Measurements from ENCODE around the gene POLRMT.
"Not testable (repeated sequence)": the region's sequence is repeated elsewhere in the genome, so short reads cannot be mapped to it uniquely, and the experiment has no call there.

POLRMT gene

GRCh38 chr19:624433-625109, 8.8 kb downstream of the POLRMT start:
- DNase-seq, result no peak

GRCh38 chr19:623974-624373, 9.4 kb downstream of the POLRMT start:
- no peak for DNase-seq

GRCh38 chr19:623175-623916, 10.0 kb downstream of the POLRMT start:
- DNase-seq, result no peak

GRCh38 chr19:622666-623065, 10.7 kb downstream of the POLRMT start:
- no peak for DNase-seq

- DNase-seq, result no peak
Measured at GRCh38 chr19:621819-622218, 11.5 kb downstream of the POLRMT start.

- DNase-seq, result not testable (repeated sequence)
Measured at GRCh38 chr19:621191-621590, 12.1 kb downstream of the POLRMT start.

GRCh38 chr19:620166-620862, 13.0 kb downstream of the POLRMT start:
- no peak for DNase-seq

- no peak for DNase-seq
Measured at GRCh38 chr19:619286-620002, 13.9 kb downstream of the POLRMT start.

- DNase-seq, result no peak
Measured at GRCh38 chr19:618674-619285, 14.6 kb downstream of the POLRMT start.

GRCh38 chr19:618247-618619, 15.1 kb downstream of the POLRMT start:
- DNase-seq, result no peak

- DNase-seq, result no peak
Measured at GRCh38 chr19:617551-618246, 15.6 kb downstream of the POLRMT start.

GRCh38 chr19:616747-617526, 16.4 kb downstream of the POLRMT start:
- no peak for DNase-seq

GRCh38 chr19:616062-616700, 17.2 kb downstream of the POLRMT start:
- DNase-seq, result no peak

- no peak for DNase-seq
Measured at GRCh38 chr19:615619-616018, 17.7 kb downstream of the POLRMT start.

GRCh38 chr19:613732-614567, 19.4 kb downstream of the POLRMT start:
- DNase-seq, result no peak

- no peak for DNase-seq
Measured at GRCh38 chr19:612941-613340, 20.4 kb downstream of the POLRMT start.

- DNase-seq, result no peak
Measured at GRCh38 chr19:611481-611868, 21.9 kb downstream of the POLRMT start.

- no peak for DNase-seq
Measured at GRCh38 chr19:610801-611480, 22.4 kb downstream of the POLRMT start.

GRCh38 chr19:610071-610800, 23.1 kb downstream of the POLRMT start:
- DNase-seq, result no peak
